ENCODE measurements around the gene PHF12. TPM values are rescaled to one million over a fixed set of nuclear protein-coding genes. Genes with fewer than 3 reads are reported as not detected.
A peak's percentile ranks its signal among the peaks of the same experiment; 100 is the strongest.

PHF12 gene
- total RNA-seq: 10 to 100 TPM; 22.0 to 62.9 (median 60.1) TPM

GRCh38 chr17:28951428-28951990, at the start of gene PHF12:
TSS of gene PHF12 (minus strand) at chr17:28951518. CDS start at chr17:28950960, 558 bp downstream.
- Histone ChIP-seq H3K27ac (peak within 1 kb of the TSS; percentile 94 to 99 (median 99)), H3K9me3 (no peaks in the 10 kb centered on the region), H3K27me3 (no peaks in the 10 kb centered on the region), H3K36me3 (no peaks in the 10 kb centered on the region), H3K4me1 (peaks cover 16 to 32% of the 10 kb centered on the region in 2 donors), H3K4me3 (replicated peaks in 1 of 3) (peak within 1 kb of the TSS; percentile 56 to 90 (median 71))
- peak; percentile 100 for DNase-seq
- intact Hi-C loops (cut with DNase I): loop anchor here (5.0 to 10.0 kb wide), 2 partner anchors 224 to 617 kb away; partner anchors contain the start of genes IFT20, NEK8, TLCD1 and TNFAIP1
- TF ChIP-seq CTCF (IDR thresholded peaks at IDR 0.05) (no peak), POLR2A (IDR thresholded peaks at IDR 0.05) (peak in 1 of 2 donors; percentile 81)
- WGBS, 2 donors: 1 to 8% methylated on average over 8 to 28 of the region's 51 CpGs

- Histone ChIP-seq H3K4me1 (peaks cover under 1 to 7% of the 10 kb centered on the region in 2 donors), H3K4me3 (replicated peaks in 1 of 3) (no peak overlapping the region), H3K9me3 (no peaks in the 10 kb centered on the region), H3K27me3 (peaks cover 10% of the 10 kb centered on the region), H3K36me3 (no peaks in the 10 kb centered on the region), H3K27ac (no peak overlapping the region)
- no peak for DNase-seq
- intact Hi-C loops (cut with DNase I): no loop called here
- TF ChIP-seq POLR2A (IDR thresholded peaks at IDR 0.05): no peak
- TF ChIP-seq CTCF (IDR thresholded peaks at IDR 0.05): no peak
- 85 to 88% methylated on average over 5 of the region's 5 CpGs for WGBS, 2 donors
These were observed 49.7 kb upstream of the PHF12 start for GRCh38 chr17:29000973-29001372.

GRCh38 chr17:28999206-28999605, 47.9 kb upstream of the PHF12 start:
- 32 to 41% methylated on average over 5 of the region's 5 CpGs for WGBS, 2 donors
- H3K9me3 ChIP-seq: no peaks in the 10 kb centered on the region
- H3K4me1 ChIP-seq: no peaks in the 10 kb centered on the region
- intact Hi-C loops (cut with DNase I): no loop called here
- H3K27ac ChIP-seq: no peak overlapping the region
- H3K36me3 ChIP-seq: no peaks in the 10 kb centered on the region
- no peak overlapping the region for H3K4me3 ChIP-seq (replicated peaks in 1 of 3)
- H3K27me3 ChIP-seq: peaks cover under 1% of the 10 kb centered on the region
- DNase-seq: no peak
- TF ChIP-seq CTCF (IDR thresholded peaks at IDR 0.05): no peak
- no peak for TF ChIP-seq POLR2A (IDR thresholded peaks at IDR 0.05)

GRCh38 chr17:28997806-28998205, 46.5 kb upstream of the PHF12 start:
- TF ChIP-seq POLR2A (IDR thresholded peaks at IDR 0.05): no peak
- no peak for TF ChIP-seq CTCF (IDR thresholded peaks at IDR 0.05)
- Histone ChIP-seq H3K9me3 (no peaks in the 10 kb centered on the region), H3K27me3 (no peaks in the 10 kb centered on the region), H3K4me3 (replicated peaks in 1 of 3) (no peak overlapping the region), H3K4me1 (no peaks in the 10 kb centered on the region), H3K27ac (no peak overlapping the region), H3K36me3 (no peaks in the 10 kb centered on the region)
- 88 to 100% methylated on average over 1 of the region's 1 CpG for WGBS, 2 donors
- intact Hi-C loops (cut with DNase I): no loop called here
- no peak for DNase-seq

- H3K27ac ChIP-seq: no peak overlapping the region
- no peaks in the 10 kb centered on the region for H3K36me3 ChIP-seq
- H3K4me1 ChIP-seq: no peaks in the 10 kb centered on the region
- intact Hi-C loops (cut with DNase I): no loop called here
- no peak overlapping the region for H3K4me3 ChIP-seq (replicated peaks in 1 of 3)
- H3K9me3 ChIP-seq: no peaks in the 10 kb centered on the region
- 52% methylated on average over 5 of the region's 5 CpGs for WGBS, 2 donors
- no peak for TF ChIP-seq POLR2A (IDR thresholded peaks at IDR 0.05)
- no peak for TF ChIP-seq CTCF (IDR thresholded peaks at IDR 0.05)
- no peak for DNase-seq
- no peaks in the 10 kb centered on the region for H3K27me3 ChIP-seq
These were observed 45.3 kb upstream of the PHF12 start for GRCh38 chr17:28996554-28997096.
